HG03439 (cell line): ENCODE measurements around the gene ADCK2.
"Not testable (repeated sequence)": the region's sequence is repeated elsewhere in the genome, so short reads cannot be mapped to it uniquely, and the experiment has no call there.

ENCODE experiments used
- ATAC-seq: cut with Tn5 transposase; IDR thresholded peaks from one replicate; pipeline ENCODE4 v1.9.1; 2021; ENCODE audit warnings: mild to moderate bottlenecking, moderate library complexity; ENCODE audit not compliant: unreplicated experiment

Gene ADCK2

GRCh38 chr7:140646931-140647647 is 25.7 kb upstream of the ADCK2 start:
- ATAC-seq, result peak; percentile 90

- ATAC-seq, result no peak
These were observed 23.1 kb upstream of the ADCK2 start for GRCh38 chr7:140649556-140650205.

- no peak for ATAC-seq
These were observed 22.4 kb upstream of the ADCK2 start for GRCh38 chr7:140650367-140650766.

- ATAC-seq, result no peak
These were observed 19.2 kb upstream of the ADCK2 start for GRCh38 chr7:140653319-140654108.

- ATAC-seq, result no peak
These were observed 18.7 kb upstream of the ADCK2 start for GRCh38 chr7:140654109-140654387.

GRCh38 chr7:140654661-140655060 is 18.1 kb upstream of the ADCK2 start:
- no peak for ATAC-seq

- no peak for ATAC-seq
These were observed 17.0 kb upstream of the ADCK2 start for GRCh38 chr7:140655511-140656408.

GRCh38 chr7:140656548-140657515 is 15.9 kb upstream of the ADCK2 start:
- no peak for ATAC-seq

- ATAC-seq, result no peak
These were observed 14.9 kb upstream of the ADCK2 start for GRCh38 chr7:140657891-140658290.

- no peak for ATAC-seq
These were observed 12.9 kb upstream of the ADCK2 start for GRCh38 chr7:140659856-140660255.

GRCh38 chr7:140661124-140661523 is 11.6 kb upstream of the ADCK2 start:
- ATAC-seq, result no peak

- not testable (repeated sequence) for ATAC-seq
These were observed 9.8 kb upstream of the ADCK2 start for GRCh38 chr7:140662938-140663337.

GRCh38 chr7:140667476-140667875 is 5.3 kb upstream of the ADCK2 start:
- ATAC-seq, result no peak

- ATAC-seq, result no peak
These were observed 4.1 kb upstream of the ADCK2 start for GRCh38 chr7:140668641-140669040.

GRCh38 chr7:140669352-140669751 is 3.4 kb upstream of the ADCK2 start:
- ATAC-seq, result no peak

GRCh38 chr7:140669862-140670261 is 2.9 kb upstream of the ADCK2 start:
- ATAC-seq, result not testable (repeated sequence)

GRCh38 chr7:140670343-140670935 is 2.3 kb upstream of the ADCK2 start:
- ATAC-seq, result no peak

- ATAC-seq, result no peak
These were observed 779 bp upstream of the ADCK2 start for GRCh38 chr7:140671966-140672365.

- peak; percentile 53 for ATAC-seq
These were observed 473 bp downstream of the ADCK2 start for GRCh38 chr7:140673063-140673773.
